ENCODE results near the gene TRERF1. TPM values are rescaled to one million over a fixed set of nuclear protein-coding genes. Genes with fewer than 3 reads are reported as not detected.
A peak's percentile ranks its signal among the peaks of the same experiment; 100 is the strongest.

TRERF1 gene
- total RNA-seq, 1 experiment from 2014 or later: 22.3 TPM

DNA sequence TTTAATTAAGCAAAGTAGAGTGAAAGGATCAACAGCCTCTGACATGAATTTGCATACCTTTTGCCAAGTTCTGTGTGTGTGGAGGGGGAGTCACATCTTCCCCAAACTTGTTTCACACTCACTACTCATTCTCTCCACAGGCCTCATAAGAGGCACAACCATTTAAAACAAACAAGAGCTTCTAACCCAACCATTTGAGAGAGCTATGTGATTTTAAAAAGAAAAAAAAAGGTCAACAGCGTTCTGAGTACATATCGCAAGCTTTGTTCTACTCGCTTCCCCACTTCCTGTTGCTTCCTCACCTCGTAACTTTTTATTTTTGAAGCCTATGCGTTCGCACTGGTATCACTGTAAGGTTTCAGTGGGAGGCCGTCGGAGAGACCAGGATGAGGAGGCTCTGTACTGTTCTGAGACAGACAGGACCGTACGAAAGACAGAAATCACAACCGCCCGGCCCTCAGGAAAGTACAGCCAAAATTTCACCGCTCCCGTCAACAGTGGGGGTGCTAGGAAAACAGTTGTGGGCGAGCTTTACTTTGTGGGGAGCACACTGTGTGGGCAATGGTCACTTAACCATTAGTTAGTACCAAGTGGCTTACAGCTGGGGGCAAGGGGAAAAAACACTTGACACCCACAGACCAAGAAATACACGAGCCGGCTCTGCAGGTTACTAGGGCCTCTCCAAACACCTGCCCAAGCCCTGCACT is 61.3 kb downstream of the TRERF1 start:
- H3K27me3 Mint-ChIP-seq (ENCODE audit: low read depth): no peaks in the 10 kb centered on the region
- CTCF ChIA-PET: interaction anchor here (0.6 to 1.6 kb wide), 6 partner anchors 10 to 784 kb away, joined by 3 to 11 read pairs (median 3); partner anchors contain the start of gene UBR2
- DNase-seq (ENCODE audit: low spot score) (no peak), ATAC-seq (peak; percentile 21)
- H3K4me1 Mint-ChIP-seq: peaks cover 61% of the 10 kb centered on the region
- H3K4me3 Mint-ChIP-seq: no peak overlapping the region
- H3K9me3 Mint-ChIP-seq: no peaks in the 10 kb centered on the region
- POLR2A ChIA-PET: no interaction called here
- H3K27ac Mint-ChIP-seq: peak overlapping the region; percentile 82
- TF ChIP-seq, protein P1, sequence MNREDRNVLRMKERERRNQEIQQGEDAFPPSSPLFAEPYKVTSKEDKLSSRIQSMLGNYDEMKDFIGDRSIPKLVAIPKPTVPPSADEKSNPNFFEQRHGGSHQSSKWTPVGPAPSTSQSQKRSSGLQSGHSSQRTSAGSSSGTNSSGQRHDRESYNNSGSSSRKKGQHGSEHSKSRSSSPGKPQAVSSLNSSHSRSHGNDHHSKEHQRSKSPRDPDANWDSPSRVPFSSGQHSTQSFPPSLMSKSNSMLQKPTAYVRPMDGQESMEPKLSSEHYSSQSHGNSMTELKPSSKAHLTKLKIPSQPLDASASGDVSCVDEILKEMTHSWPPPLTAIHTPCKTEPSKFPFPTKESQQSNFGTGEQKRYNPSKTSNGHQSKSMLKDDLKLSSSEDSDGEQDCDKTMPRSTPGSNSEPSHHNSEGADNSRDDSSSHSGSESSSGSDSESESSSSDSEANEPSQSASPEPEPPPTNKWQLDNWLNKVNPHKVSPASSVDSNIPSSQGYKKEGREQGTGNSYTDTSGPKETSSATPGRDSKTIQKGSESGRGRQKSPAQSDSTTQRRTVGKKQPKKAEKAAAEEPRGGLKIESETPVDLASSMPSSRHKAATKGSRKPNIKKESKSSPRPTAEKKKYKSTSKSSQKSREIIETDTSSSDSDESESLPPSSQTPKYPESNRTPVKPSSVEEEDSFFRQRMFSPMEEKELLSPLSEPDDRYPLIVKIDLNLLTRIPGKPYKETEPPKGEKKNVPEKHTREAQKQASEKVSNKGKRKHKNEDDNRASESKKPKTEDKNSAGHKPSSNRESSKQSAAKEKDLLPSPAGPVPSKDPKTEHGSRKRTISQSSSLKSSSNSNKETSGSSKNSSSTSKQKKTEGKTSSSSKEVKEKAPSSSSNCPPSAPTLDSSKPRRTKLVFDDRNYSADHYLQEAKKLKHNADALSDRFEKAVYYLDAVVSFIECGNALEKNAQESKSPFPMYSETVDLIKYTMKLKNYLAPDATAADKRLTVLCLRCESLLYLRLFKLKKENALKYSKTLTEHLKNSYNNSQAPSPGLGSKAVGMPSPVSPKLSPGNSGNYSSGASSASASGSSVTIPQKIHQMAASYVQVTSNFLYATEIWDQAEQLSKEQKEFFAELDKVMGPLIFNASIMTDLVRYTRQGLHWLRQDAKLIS (CRISPR knock-in tag; IDR thresholded peaks at IDR 0.05; ENCODE audit: borderline replicate concordance): no peak
- TF ChIP-seq SOX15 (CRISPR knock-in tag; IDR thresholded peaks at IDR 0.05) (no peak), FOXP1 (CRISPR knock-in tag; IDR thresholded peaks at IDR 0.05; ENCODE audit: borderline replicate concordance) (no peak), TEAD4 (CRISPR knock-in tag; IDR thresholded peaks at IDR 0.05) (no peak)
- TF ChIP-seq, protein P2, sequence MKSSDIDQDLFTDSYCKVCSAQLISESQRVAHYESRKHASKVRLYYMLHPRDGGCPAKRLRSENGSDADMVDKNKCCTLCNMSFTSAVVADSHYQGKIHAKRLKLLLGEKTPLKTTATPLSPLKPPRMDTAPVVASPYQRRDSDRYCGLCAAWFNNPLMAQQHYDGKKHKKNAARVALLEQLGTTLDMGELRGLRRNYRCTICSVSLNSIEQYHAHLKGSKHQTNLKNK (CRISPR knock-in tag; IDR thresholded peaks at IDR 0.05): no peak
- H3K36me3 Mint-ChIP-seq: no peaks in the 10 kb centered on the region

DNA sequence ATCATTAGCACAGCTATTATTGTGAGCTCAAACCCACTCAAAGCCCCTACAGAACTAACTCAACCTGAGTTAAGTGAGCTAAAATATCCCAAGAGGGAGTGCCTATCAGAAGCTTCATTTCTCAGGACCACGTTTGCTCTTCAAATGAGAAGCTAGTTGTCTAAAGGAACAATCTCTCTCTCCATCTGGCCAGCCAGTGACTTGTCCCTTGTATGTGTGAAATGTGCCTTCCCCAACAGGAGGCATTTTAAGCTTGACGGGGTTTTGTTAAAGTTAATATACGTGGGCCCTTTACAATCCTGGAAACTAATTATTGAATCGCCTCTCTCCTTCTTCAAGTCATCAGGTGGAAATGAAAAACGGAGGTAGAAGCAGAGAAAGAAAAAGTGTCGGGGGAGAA is 62.0 kb downstream of the TRERF1 start:
- H3K27ac Mint-ChIP-seq: peak overlapping the region; percentile 82; the same call in 1 of the 2 replicates
- CTCF ChIA-PET: interaction anchor here (0.9 to 1.6 kb wide), 3 partner anchors 11 to 158 kb away, joined by 3 to 11 read pairs (median 7); no protein-coding TSS in a partner anchor
- POLR2A ChIA-PET: no interaction called here
- TF ChIP-seq, protein P3, sequence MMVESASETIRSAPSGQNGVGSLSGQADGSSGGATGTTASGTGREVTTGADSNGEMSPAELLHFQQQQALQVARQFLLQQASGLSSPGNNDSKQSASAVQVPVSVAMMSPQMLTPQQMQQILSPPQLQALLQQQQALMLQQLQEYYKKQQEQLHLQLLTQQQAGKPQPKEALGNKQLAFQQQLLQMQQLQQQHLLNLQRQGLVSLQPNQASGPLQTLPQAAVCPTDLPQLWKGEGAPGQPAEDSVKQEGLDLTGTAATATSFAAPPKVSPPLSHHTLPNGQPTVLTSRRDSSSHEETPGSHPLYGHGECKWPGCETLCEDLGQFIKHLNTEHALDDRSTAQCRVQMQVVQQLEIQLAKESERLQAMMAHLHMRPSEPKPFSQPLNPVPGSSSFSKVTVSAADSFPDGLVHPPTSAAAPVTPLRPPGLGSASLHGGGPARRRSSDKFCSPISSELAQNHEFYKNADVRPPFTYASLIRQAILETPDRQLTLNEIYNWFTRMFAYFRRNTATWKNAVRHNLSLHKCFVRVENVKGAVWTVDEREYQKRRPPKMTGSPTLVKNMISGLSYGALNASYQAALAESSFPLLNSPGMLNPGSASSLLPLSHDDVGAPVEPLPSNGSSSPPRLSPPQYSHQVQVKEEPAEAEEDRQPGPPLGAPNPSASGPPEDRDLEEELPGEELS (CRISPR knock-in tag; IDR thresholded peaks at IDR 0.05): no peak
- TF ChIP-seq KAT7 (CRISPR knock-in tag; IDR thresholded peaks at IDR 0.05; ENCODE audit: borderline replicate concordance) (no peak), ESRRA (CRISPR knock-in tag; IDR thresholded peaks at IDR 0.05; ENCODE audit: borderline replicate concordance) (no peak), ZNF121 (CRISPR knock-in tag; IDR thresholded peaks at IDR 0.05) (no peak), NR3C1 (CRISPR knock-in tag; conservative IDR thresholded peaks at IDR 0.05; ENCODE audit: low read depth) (no peak), SOX15 (CRISPR knock-in tag; IDR thresholded peaks at IDR 0.05) (no peak), CBFB (CRISPR knock-in tag; IDR thresholded peaks at IDR 0.05; ENCODE audit: low read depth) (no peak), ZNF423 (CRISPR knock-in tag; IDR thresholded peaks at IDR 0.05) (no peak), RORB (CRISPR knock-in tag; IDR thresholded peaks at IDR 0.05) (no peak), FOXP1 (CRISPR knock-in tag; IDR thresholded peaks at IDR 0.05; ENCODE audit: borderline replicate concordance) (no peak), FOXK1 (CRISPR knock-in tag; IDR thresholded peaks at IDR 0.05) (no peak), CREB1 (CRISPR knock-in tag; IDR thresholded peaks at IDR 0.05) (no peak), FOXJ3 (CRISPR knock-in tag; IDR thresholded peaks at IDR 0.05; ENCODE audit: borderline replicate concordance) (no peak), ZNF138 (CRISPR knock-in tag; conservative IDR thresholded peaks at IDR 0.05) (no peak)
- TF ChIP-seq, protein P2 (CRISPR knock-in tag; IDR thresholded peaks at IDR 0.05): no peak
- TF ChIP-seq, protein P4, sequence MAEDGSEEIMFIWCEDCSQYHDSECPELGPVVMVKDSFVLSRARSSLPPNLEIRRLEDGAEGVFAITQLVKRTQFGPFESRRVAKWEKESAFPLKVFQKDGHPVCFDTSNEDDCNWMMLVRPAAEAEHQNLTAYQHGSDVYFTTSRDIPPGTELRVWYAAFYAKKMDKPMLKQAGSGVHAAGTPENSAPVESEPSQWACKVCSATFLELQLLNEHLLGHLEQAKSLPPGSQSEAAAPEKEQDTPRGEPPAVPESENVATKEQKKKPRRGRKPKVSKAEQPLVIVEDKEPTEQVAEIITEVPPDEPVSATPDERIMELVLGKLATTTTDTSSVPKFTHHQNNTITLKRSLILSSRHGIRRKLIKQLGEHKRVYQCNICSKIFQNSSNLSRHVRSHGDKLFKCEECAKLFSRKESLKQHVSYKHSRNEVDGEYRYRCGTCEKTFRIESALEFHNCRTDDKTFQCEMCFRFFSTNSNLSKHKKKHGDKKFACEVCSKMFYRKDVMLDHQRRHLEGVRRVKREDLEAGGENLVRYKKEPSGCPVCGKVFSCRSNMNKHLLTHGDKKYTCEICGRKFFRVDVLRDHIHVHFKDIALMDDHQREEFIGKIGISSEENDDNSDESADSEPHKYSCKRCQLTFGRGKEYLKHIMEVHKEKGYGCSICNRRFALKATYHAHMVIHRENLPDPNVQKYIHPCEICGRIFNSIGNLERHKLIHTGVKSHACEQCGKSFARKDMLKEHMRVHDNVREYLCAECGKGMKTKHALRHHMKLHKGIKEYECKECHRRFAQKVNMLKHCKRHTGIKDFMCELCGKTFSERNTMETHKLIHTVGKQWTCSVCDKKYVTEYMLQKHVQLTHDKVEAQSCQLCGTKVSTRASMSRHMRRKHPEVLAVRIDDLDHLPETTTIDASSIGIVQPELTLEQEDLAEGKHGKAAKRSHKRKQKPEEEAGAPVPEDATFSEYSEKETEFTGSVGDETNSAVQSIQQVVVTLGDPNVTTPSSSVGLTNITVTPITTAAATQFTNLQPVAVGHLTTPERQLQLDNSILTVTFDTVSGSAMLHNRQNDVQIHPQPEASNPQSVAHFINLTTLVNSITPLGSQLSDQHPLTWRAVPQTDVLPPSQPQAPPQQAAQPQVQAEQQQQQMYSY (CRISPR knock-in tag; IDR thresholded peaks at IDR 0.05): no peak
- TF ChIP-seq, protein P5, sequence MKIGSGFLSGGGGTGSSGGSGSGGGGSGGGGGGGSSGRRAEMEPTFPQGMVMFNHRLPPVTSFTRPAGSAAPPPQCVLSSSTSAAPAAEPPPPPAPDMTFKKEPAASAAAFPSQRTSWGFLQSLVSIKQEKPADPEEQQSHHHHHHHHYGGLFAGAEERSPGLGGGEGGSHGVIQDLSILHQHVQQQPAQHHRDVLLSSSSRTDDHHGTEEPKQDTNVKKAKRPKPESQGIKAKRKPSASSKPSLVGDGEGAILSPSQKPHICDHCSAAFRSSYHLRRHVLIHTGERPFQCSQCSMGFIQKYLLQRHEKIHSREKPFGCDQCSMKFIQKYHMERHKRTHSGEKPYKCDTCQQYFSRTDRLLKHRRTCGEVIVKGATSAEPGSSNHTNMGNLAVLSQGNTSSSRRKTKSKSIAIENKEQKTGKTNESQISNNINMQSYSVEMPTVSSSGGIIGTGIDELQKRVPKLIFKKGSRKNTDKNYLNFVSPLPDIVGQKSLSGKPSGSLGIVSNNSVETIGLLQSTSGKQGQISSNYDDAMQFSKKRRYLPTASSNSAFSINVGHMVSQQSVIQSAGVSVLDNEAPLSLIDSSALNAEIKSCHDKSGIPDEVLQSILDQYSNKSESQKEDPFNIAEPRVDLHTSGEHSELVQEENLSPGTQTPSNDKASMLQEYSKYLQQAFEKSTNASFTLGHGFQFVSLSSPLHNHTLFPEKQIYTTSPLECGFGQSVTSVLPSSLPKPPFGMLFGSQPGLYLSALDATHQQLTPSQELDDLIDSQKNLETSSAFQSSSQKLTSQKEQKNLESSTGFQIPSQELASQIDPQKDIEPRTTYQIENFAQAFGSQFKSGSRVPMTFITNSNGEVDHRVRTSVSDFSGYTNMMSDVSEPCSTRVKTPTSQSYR (CRISPR knock-in tag; IDR thresholded peaks at IDR 0.05): no peak
- TF ChIP-seq, protein P6, sequence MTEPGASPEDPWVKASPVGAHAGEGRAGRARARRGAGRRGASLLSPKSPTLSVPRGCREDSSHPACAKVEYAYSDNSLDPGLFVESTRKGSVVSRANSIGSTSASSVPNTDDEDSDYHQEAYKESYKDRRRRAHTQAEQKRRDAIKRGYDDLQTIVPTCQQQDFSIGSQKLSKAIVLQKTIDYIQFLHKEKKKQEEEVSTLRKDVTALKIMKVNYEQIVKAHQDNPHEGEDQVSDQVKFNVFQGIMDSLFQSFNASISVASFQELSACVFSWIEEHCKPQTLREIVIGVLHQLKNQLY (CRISPR knock-in tag; IDR thresholded peaks at IDR 0.05): no peak

More for the DNA sequence above, 62.0 kb downstream of the TRERF1 start:
- Mint-ChIP-seq H3K4me3 (no peak overlapping the region), H3K27me3 (ENCODE audit: low read depth) (no peaks in the 10 kb centered on the region), H3K4me1 (peaks cover 58% of the 10 kb centered on the region), H3K9me3 (no peaks in the 10 kb centered on the region), H3K36me3 (no peaks in the 10 kb centered on the region)
- DNase-seq (ENCODE audit: low spot score) (no peak), ATAC-seq (no peak)

Measured in WTC11 (cell line).